ENCODE data around the gene SLC17A9.

- TF ChIP-seq CTCF (IDR thresholded peaks at IDR 0.05) (no peak), POLR2A (IDR thresholded peaks at IDR 0.05) (no peak), POLR2AphosphoS5 (IDR thresholded peaks at IDR 0.05) (no peak)
Measured at GRCh38 chr20:62918831-62919230, 33.7 kb upstream of the SLC17A9 start.
